Measurements from ENCODE around the gene ZNF445. TPM values are rescaled to one million over a fixed set of nuclear protein-coding genes. Genes with fewer than 3 reads are reported as not detected.
"Not testable (repeated sequence)": the region's sequence is repeated elsewhere in the genome, so short reads cannot be mapped to it uniquely, and the experiment has no call there.

ZNF445 gene
- total RNA-seq, 1 donor from 2014 or later, result 54.1 TPM

DNA sequence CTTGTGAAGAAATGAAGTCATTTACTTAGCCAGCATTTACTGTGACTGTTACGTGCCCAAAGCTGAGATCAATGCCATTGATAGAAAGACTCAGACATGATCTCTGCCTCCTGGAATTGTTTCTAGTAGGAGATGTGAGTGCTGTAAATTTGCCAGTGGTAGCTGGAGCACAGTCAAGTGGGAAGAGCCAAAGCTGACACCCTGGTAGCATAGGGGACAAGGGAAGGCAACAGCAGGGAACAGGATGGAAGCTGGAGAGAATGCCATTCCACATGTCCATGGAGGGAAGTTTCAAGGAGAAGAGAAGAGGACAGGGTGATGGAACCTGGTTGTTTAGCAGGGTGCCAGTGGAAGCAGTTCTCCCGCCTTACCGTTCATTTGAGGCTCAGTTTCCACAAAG lies 74.9 kb downstream of the ZNF445 start:
- Mint-ChIP-seq H3K36me3 (peaks cover 28% of the 10 kb centered on the region), H3K27ac (no peak overlapping the region), H3K9me3 (no peaks in the 10 kb centered on the region), H3K4me1 (no peaks in the 10 kb centered on the region), H3K4me3 (no peak overlapping the region), H3K27me3 (ENCODE audit: low read depth) (no peaks in the 10 kb centered on the region)
- no peak for DNase-seq (ENCODE audit: low spot score in 2 of 2, unreplicated experiment in 2 of 2)
- TF ChIP-seq, protein P1, sequence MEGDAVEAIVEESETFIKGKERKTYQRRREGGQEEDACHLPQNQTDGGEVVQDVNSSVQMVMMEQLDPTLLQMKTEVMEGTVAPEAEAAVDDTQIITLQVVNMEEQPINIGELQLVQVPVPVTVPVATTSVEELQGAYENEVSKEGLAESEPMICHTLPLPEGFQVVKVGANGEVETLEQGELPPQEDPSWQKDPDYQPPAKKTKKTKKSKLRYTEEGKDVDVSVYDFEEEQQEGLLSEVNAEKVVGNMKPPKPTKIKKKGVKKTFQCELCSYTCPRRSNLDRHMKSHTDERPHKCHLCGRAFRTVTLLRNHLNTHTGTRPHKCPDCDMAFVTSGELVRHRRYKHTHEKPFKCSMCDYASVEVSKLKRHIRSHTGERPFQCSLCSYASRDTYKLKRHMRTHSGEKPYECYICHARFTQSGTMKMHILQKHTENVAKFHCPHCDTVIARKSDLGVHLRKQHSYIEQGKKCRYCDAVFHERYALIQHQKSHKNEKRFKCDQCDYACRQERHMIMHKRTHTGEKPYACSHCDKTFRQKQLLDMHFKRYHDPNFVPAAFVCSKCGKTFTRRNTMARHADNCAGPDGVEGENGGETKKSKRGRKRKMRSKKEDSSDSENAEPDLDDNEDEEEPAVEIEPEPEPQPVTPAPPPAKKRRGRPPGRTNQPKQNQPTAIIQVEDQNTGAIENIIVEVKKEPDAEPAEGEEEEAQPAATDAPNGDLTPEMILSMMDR (IDR thresholded peaks at IDR 0.05; ENCODE audit: unreplicated experiment), result no peak

DNA sequence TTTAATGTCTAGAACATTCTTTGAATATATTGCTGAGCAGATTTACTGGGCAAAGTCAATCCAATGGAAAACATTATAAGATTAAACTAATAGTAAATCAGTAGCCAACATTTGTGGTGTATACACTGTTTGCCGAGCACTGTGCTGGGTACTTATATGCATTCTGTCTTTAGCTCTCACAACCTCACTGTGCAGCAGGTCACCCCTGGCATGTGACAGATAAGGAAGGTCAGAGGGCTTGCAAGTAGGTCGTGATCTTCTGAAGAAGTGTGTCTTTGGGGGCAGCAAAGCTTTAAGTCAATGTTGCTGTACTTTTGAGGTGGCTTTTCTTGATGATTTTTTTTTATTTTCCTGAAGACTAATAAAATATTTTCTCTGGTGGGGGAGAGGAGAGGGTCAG lies 76.7 kb downstream of the ZNF445 start:
- Mint-ChIP-seq H3K27ac (no peak overlapping the region), H3K27me3 (ENCODE audit: low read depth) (no peaks in the 10 kb centered on the region), H3K9me3 (no peaks in the 10 kb centered on the region), H3K36me3 (peaks cover 35% of the 10 kb centered on the region), H3K4me1 (no peaks in the 10 kb centered on the region), H3K4me3 (no peak overlapping the region)
- DNase-seq (ENCODE audit: low spot score in 2 of 2, unreplicated experiment in 2 of 2), result no peak
- TF ChIP-seq, protein P1 (IDR thresholded peaks at IDR 0.05; ENCODE audit: unreplicated experiment), result no peak

DNA sequence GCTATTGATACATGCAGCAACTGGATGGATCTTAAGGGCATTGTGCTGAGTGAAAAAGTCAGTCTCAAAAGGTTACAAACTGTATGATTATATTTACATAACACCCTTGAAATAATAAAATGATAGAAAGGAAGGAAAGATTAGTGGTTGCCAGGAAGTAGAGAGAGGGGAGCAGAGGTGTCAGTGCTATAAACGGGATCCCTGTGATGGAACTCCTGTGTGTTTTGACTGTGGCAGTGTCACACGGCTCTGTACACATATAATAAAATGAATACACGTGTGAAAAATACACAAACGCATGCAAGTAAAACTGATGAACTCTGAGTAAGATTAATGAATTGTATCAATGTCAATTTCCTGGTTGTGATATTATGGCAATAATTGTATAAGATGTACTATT lies 78.6 kb downstream of the ZNF445 start:
- no peak for DNase-seq (ENCODE audit: low spot score in 2 of 2, unreplicated experiment in 2 of 2)
- H3K27ac Mint-ChIP-seq, result no peak overlapping the region
- no peaks in the 10 kb centered on the region for H3K4me1 Mint-ChIP-seq

DNA sequence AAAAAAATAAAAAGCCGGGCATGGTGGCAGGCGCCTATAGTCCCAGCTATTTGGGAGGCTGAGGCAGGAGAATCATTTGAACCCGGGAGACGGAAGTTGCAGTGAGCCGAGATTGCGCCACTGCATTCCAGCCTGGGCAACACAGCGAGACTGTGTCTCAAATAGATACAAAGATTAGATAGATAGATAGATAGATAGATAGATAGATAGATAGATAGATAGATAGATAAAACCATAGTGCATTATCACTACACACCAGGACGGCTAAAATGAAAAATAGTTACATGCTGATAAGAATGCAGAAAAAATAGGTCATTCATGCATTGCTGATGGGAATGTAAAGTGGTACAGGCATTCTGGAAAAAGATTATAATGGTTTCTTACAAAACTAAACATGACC lies 79.2 kb downstream of the ZNF445 start:
- DNase-seq (ENCODE audit: low spot score in 2 of 2, unreplicated experiment in 2 of 2); H3K9me3 Mint-ChIP-seq; H3K27ac Mint-ChIP-seq; H3K4me3 Mint-ChIP-seq; H3K27me3 Mint-ChIP-seq (ENCODE audit: low read depth); H3K4me1 Mint-ChIP-seq: not testable (repeated sequence)
- H3K36me3 Mint-ChIP-seq, result peaks cover 23% of the 10 kb centered on the region

More for the DNA sequence above, 78.6 kb downstream of the ZNF445 start:
- H3K4me3 Mint-ChIP-seq, result no peak overlapping the region
- peaks cover 28% of the 10 kb centered on the region for H3K36me3 Mint-ChIP-seq
- no peaks in the 10 kb centered on the region for H3K9me3 Mint-ChIP-seq
- H3K27me3 Mint-ChIP-seq (ENCODE audit: low read depth), result no peaks in the 10 kb centered on the region
- TF ChIP-seq, protein P1 (IDR thresholded peaks at IDR 0.05; ENCODE audit: unreplicated experiment), result no peak

DNA sequence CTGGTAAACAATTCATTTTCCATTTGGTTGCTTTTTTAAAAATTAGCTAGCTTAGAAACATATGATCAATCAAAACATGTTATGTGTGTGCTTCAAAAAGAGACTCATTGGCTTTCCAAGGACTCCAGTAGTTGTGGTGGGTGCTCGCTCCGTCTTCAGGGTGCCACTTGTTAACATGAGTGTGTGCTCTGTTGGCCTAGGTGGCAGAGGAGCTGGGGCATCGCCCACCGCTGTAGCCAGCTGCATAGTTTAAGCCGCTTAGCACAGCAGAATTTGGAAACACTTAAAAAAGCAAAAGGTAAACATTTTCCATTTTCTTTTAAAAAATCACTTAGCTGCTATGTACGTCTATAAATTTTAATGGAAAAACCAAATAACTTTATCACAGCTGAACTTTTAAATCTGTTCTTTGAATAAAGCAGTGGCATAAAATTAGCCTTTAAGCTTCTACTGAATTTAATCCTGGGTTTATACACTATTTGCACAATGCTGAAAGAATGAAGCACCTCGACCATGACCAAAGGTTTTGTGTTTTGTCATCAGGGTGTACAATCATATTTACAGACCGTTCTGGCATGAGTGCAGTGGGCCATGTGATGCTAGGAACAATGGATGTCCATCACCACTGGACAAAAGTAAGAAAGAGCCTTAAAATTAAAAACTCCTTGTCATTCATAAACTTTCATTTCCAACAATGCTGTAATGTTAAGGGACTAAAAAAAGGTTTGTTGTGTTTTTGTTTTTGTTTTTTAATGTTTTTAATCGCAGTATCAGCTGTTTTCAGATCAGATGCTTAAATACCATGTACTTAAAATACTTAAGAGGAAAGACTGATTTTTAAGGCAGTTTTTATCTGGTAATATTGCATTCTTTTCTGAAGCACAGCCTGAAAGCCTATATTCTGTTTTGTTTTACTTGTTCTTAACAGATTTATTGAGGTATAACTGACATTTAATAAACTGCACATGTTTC lies 81.0 kb downstream of the ZNF445 start:
- H3K36me3 Mint-ChIP-seq, result peaks cover 24% of the 10 kb centered on the region
- no peak overlapping the region for H3K4me3 Mint-ChIP-seq
- H3K9me3 Mint-ChIP-seq, result peaks cover 4% of the 10 kb centered on the region
- no peak overlapping the region for H3K27ac Mint-ChIP-seq
- H3K27me3 Mint-ChIP-seq (ENCODE audit: low read depth), result no peaks in the 10 kb centered on the region
- no peaks in the 10 kb centered on the region for H3K4me1 Mint-ChIP-seq
- TF ChIP-seq, protein P1 (IDR thresholded peaks at IDR 0.05; ENCODE audit: unreplicated experiment), result no peak
- no peak for DNase-seq (ENCODE audit: low spot score in 2 of 2, unreplicated experiment in 2 of 2)

DNA sequence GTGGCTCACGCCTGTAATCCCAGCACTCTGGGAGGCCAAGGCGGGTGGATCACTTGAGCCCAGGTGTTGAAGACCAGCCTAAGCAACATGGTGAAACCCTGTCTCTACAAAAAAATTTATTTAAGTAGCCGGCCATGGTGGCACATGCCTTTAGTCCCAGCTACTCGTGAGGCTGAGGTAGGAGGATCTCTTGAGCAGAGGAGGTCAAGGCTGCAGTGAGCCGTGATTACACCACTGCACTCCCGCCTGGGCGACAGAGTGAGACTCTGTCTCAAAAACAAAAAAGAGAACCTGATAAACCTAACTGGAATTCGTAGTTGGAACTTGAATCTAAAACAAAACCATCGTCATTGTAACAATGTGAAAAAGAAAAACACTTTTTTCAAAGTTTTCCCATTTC lies 81.8 kb downstream of the ZNF445 start:
- H3K27me3 Mint-ChIP-seq (ENCODE audit: low read depth), result no peaks in the 10 kb centered on the region
- peaks cover 21% of the 10 kb centered on the region for H3K36me3 Mint-ChIP-seq
- TF ChIP-seq, protein P1 (IDR thresholded peaks at IDR 0.05; ENCODE audit: unreplicated experiment), result no peak
- no peak overlapping the region for H3K27ac Mint-ChIP-seq
- DNase-seq (ENCODE audit: low spot score in 2 of 2, unreplicated experiment in 2 of 2), result no peak
- H3K4me1 Mint-ChIP-seq, result no peaks in the 10 kb centered on the region
- no peak overlapping the region for H3K4me3 Mint-ChIP-seq
- H3K9me3 Mint-ChIP-seq, result peaks cover 4% of the 10 kb centered on the region
